Measurements from ENCODE around the gene PDE3A.
"Not testable (repeated sequence)": the region's sequence is repeated elsewhere in the genome, so short reads cannot be mapped to it uniquely, and the experiment has no call there.

Gene PDE3A

GRCh38 chr12:20615020-20615419 is 246.7 kb downstream of the PDE3A start:
- not testable (repeated sequence) for DNase-seq (ENCODE audit: low read depth)

- DNase-seq (ENCODE audit: low read depth): no peak
These were observed 247.8 kb downstream of the PDE3A start for GRCh38 chr12:20616093-20616492.

GRCh38 chr12:20620261-20620660 is 251.9 kb downstream of the PDE3A start:
- no peak for DNase-seq (ENCODE audit: low read depth)

- DNase-seq (ENCODE audit: low read depth): no peak
These were observed 256.4 kb downstream of the PDE3A start for GRCh38 chr12:20624718-20625117.

- no peak for DNase-seq (ENCODE audit: low read depth)
These were observed 257.2 kb downstream of the PDE3A start for GRCh38 chr12:20625531-20625930.

- DNase-seq (ENCODE audit: low read depth): no peak
These were observed 258.8 kb downstream of the PDE3A start for GRCh38 chr12:20627001-20627588.

- no peak for DNase-seq (ENCODE audit: low read depth)
These were observed 260.0 kb downstream of the PDE3A start for GRCh38 chr12:20628226-20628787.

- no peak for DNase-seq (ENCODE audit: low read depth)
These were observed 260.7 kb downstream of the PDE3A start for GRCh38 chr12:20628999-20629398.

GRCh38 chr12:20629414-20630156 is 261.2 kb downstream of the PDE3A start:
- no peak for DNase-seq (ENCODE audit: low read depth)

GRCh38 chr12:20631711-20632110 is 263.4 kb downstream of the PDE3A start:
- no peak for DNase-seq (ENCODE audit: low read depth)

- no peak for DNase-seq (ENCODE audit: low read depth)
These were observed 272.8 kb downstream of the PDE3A start for GRCh38 chr12:20641106-20641505.

- no peak for DNase-seq (ENCODE audit: low read depth)
These were observed 275.5 kb downstream of the PDE3A start for GRCh38 chr12:20643822-20644221.

GRCh38 chr12:20646239-20646827 is 278.0 kb downstream of the PDE3A start:
- no peak for DNase-seq (ENCODE audit: low read depth)

- no peak for DNase-seq (ENCODE audit: low read depth)
These were observed 285.5 kb downstream of the PDE3A start for GRCh38 chr12:20653871-20654270.

- no peak for DNase-seq (ENCODE audit: low read depth)
These were observed 288.3 kb downstream of the PDE3A start for GRCh38 chr12:20656600-20656999.

- no peak for DNase-seq (ENCODE audit: low read depth)
These were observed 289.2 kb downstream of the PDE3A start for GRCh38 chr12:20657496-20657895.

GRCh38 chr12:20681334-20681733 is 313.0 kb downstream of the PDE3A start:
- no peak for DNase-seq (ENCODE audit: low read depth)

GRCh38 chr12:20695232-20695631 is 326.9 kb downstream of the PDE3A start, which contains the start of gene SLCO1C1:
TSS of gene SLCO1C1 (plus strand) at chr12:20695332. CDS start at chr12:20699577, 4,245 bp downstream.
- no peak for DNase-seq (ENCODE audit: low read depth)

- no peak for DNase-seq (ENCODE audit: low read depth)
These were observed 328.0 kb downstream of the PDE3A start for GRCh38 chr12:20696181-20696905.

GRCh38 chr12:20701106-20701505 is 332.8 kb downstream of the PDE3A start:
- DNase-seq (ENCODE audit: low read depth): no peak

GRCh38 chr12:20704860-20705259 is 336.5 kb downstream of the PDE3A start:
- no peak for DNase-seq (ENCODE audit: low read depth)

GRCh38 chr12:20711846-20712245 is 343.5 kb downstream of the PDE3A start:
- no peak for DNase-seq (ENCODE audit: low read depth)

Measured in stimulated activated CD8-positive, alpha-beta memory T cell treated with anti-CD3 and anti-CD28 coated beads, Interleukin-12 subunit alpha, Interleukin-12 subunit beta, amount 100 ng/mL, for 1 hour (primary cell).